Ovary (tissue), 9 donors: Measurements from ENCODE around the gene CEP131. TPM values are rescaled to one million over a fixed set of nuclear protein-coding genes. Genes with fewer than 3 reads are reported as not detected.

Experiments used
- DNase-seq, 5 donors: peaks; one replicate each; pipeline ENCODE4 v3.0.0-alpha.2; 2019 to 2020
- H3K27ac ChIP-seq, 2 donors: fragments of 200-600 bp; one replicate each; pipeline versions ENCODE4 v1.5.1 to v1.8.0; 2019 to 2022
- H3K27me3 ChIP-seq: fragments of 200-600 bp; one replicate; pipeline ENCODE4 v1.8.0; 2022
- H3K36me3 ChIP-seq: fragments of 200-600 bp; sonication (generic); one replicate; pipeline ENCODE4 v1.5.1; 2019
- H3K4me1 ChIP-seq: one replicate; pipeline ENCODE4 v1.8.1; 2013; ENCODE audit warnings: mild to moderate bottlenecking, moderate library complexity; ENCODE audit not compliant: insufficient read depth
- H3K4me3 ChIP-seq: fragments of 200-600 bp; sonication (generic); one replicate; pipeline ENCODE4 v1.5.1; 2017
- H3K9me3 ChIP-seq, 2 donors: fragments of 200-600 bp in 1 of 2; sonication (generic) in 1 of 2; one replicate each; pipeline versions ENCODE4 v1.5.1 to v1.8.1; 2013 to 2019; ENCODE audit warnings: mild to moderate bottlenecking in 1 of 2, moderate library complexity in 1 of 2
- EP300 ChIP-seq: sonication (generic); formaldehyde crosslinking; IDR thresholded peaks from one replicate; pipeline ENCODE4 v1.6.1; 2017; ENCODE audit warnings: antibody characterized with exemption
- POLR2A ChIP-seq: fragments of 450-650 bp; IDR thresholded peaks from one replicate; pipeline ENCODE4 v1.6.1; 2017; ENCODE audit warnings: antibody characterized with exemption, mild to moderate bottlenecking, moderate library complexity
- WGBS, 3 donors: extraction: QIAGEN DNeasy Blood & Tissue Kit in 1 of 3; methylation state at CpG; one replicate each; pipeline versions ENCODE4 v1.1.5 to v1.1.7; 2013 to 2017; 5-methylcytosine and 5-hydroxymethylcytosine counted together
- intact Hi-C, 4 donors: fragments of 100-400 bp; cut with DNase I; formaldehyde crosslinking; loops; one replicate each; pipeline versions ENCODE4 v1.11.0 to v1.15.1; 2022 to 2023
- polyA plus RNA-seq, 2 donors: library from polyadenylated mRNA; stranded (reverse); fragments of 200-250 nt in 1 of 2; fragments of 350-450 nt in 1 of 2; fragmentation: Illumina TruSeq in 1 of 2; extraction: RNeasy Lipid Tissue Mini Kit (QIAGEN cat#74804) in 1 of 2; gene quantifications; one replicate each; pipeline ENCODE4 v1.2.3, GENCODE V29; 2013 to 2014
- total RNA-seq, 7 donors: library from RNA; depleted of rRNA in 2 of 7; stranded (reverse); fragments of >200 nt in 2 of 7; fragmentation: NEBNext Ultra II Directional in 3 of 7; extraction: Animal tissue kit (Norgen Biotek cat#: 25700) in 3 of 7; gene quantifications; one replicate each; pipeline versions ENCODE4 v1.1.0 to v1.2.4, GENCODE V29; 2016 to 2023
- TF ChIP-seq, protein P1 (sequence below), 3 donors: fragments of 450-650 bp in 2 of 3; fragments of 200-600 bp in 1 of 3; IDR thresholded peaks; one replicate each; pipeline versions ENCODE4 v1.5.1 to v1.8.0; 2016 to 2022; ENCODE audit warnings: antibody characterized with exemption in 3 of 3, mild to moderate bottlenecking in 1 of 3
- donor health status: DM: no; HTN: no; CAD: no; lungs with moderate emphysema.
- donor health status: DM: no; HTN: no; CAD: no.
- donor health status: Bipolar disorder and iron deficiency.
- donor health status: DM: yes; HTN: yes; CAD: no.
- donor health status: DM: no; HTN: no; CAD: no.
- donor health status: DM: yes; HTN: yes; CAD: no.

Gene CEP131
- total and polyA plus RNA-seq, 9 donors, result 0.22 to 10.7 (median 8.8) TPM

GRCh38 chr17:81140018-81140417 is 82.7 kb downstream of the CEP131 start:
- Histone ChIP-seq H3K27me3 (no peaks in the 10 kb centered on the region), H3K36me3 (no peaks in the 10 kb centered on the region), H3K4me1 (peaks cover 3% of the 10 kb centered on the region), H3K9me3 (no peaks in the 10 kb centered on the region), H3K4me3 (no peak overlapping the region), H3K27ac (no peak overlapping the region)
- intact Hi-C loops, result loop anchor here in 3 of 4 donors (5.0 to 10.0 kb wide), 4 partner anchors 65 to 102 kb away; partner anchors contain the start of gene CEP131 (in 1 of the 3)
- no peak for DNase-seq
- no peak for TF ChIP-seq POLR2A
- TF ChIP-seq EP300, result no peak
- TF ChIP-seq, protein P1, sequence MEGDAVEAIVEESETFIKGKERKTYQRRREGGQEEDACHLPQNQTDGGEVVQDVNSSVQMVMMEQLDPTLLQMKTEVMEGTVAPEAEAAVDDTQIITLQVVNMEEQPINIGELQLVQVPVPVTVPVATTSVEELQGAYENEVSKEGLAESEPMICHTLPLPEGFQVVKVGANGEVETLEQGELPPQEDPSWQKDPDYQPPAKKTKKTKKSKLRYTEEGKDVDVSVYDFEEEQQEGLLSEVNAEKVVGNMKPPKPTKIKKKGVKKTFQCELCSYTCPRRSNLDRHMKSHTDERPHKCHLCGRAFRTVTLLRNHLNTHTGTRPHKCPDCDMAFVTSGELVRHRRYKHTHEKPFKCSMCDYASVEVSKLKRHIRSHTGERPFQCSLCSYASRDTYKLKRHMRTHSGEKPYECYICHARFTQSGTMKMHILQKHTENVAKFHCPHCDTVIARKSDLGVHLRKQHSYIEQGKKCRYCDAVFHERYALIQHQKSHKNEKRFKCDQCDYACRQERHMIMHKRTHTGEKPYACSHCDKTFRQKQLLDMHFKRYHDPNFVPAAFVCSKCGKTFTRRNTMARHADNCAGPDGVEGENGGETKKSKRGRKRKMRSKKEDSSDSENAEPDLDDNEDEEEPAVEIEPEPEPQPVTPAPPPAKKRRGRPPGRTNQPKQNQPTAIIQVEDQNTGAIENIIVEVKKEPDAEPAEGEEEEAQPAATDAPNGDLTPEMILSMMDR (IDR thresholded peaks at IDR 0.05), result no peak
- 68 to 79% (median 73%) methylated on average over 8 of the region's 8 CpGs for whole genome bisulfite sequencing, 3 donors

Other genes with a start within 250 kb of the CEP131 start
- gene CHMP6, start 231.1 kb downstream of the CEP131 start, total RNA-seq, result 10 to 100 TPM; 18.5 to 29.7 (median 26.5) TPM
- 10 to 100 TPM; 25.6 to 27.5 TPM for gene CHMP6, start 231.1 kb downstream of the CEP131 start, polyA plus RNA-seq
- 10 to 100 TPM; 13.8 to 80.6 (median 30.1) TPM for gene BAIAP2, start 187.8 kb downstream of the CEP131 start, total RNA-seq
- gene BAIAP2, start 187.8 kb downstream of the CEP131 start, polyA plus RNA-seq, result 10 to 100 TPM; 12.0 to 21.5 TPM
- gene PVALEF, start 57.5 kb downstream of the CEP131 start, total RNA-seq, result not detected
- gene PVALEF, start 57.5 kb downstream of the CEP131 start, polyA plus RNA-seq, result not detected
- 1 to 10 TPM in 5 of 7 donors, under 1 TPM in 2; 0.23 to 3.1 (median 1.7) TPM for gene AATK, start 56.7 kb downstream of the CEP131 start, total RNA-seq
- 1 to 10 TPM in 1 of 2 donors, under 1 TPM in 1; 0.33 to 1.5 TPM for gene AATK, start 56.7 kb downstream of the CEP131 start, polyA plus RNA-seq
- 10 to 100 TPM; 15.8 to 30.2 (median 25.3) TPM for gene TEPSIN, start 16.1 kb upstream of the CEP131 start, total RNA-seq
- 10 to 100 TPM in 1 of 2 donors, 1 to 10 TPM in 1; 2.5 to 21.8 TPM for gene TEPSIN, start 16.1 kb upstream of the CEP131 start, polyA plus RNA-seq
- 10 to 100 TPM; 26.6 to 66.3 (median 33.9) TPM for gene NDUFAF8, start 16.4 kb upstream of the CEP131 start, total RNA-seq
- 10 to 100 TPM; 14.6 to 53.4 TPM for gene NDUFAF8, start 16.4 kb upstream of the CEP131 start, polyA plus RNA-seq
- gene SLC38A10, start 72.3 kb upstream of the CEP131 start, total RNA-seq, result 10 to 100 TPM; 46.6 to 75.7 (median 68.8) TPM
- 10 to 100 TPM; 11.5 to 57.7 TPM for gene SLC38A10, start 72.3 kb upstream of the CEP131 start, polyA plus RNA-seq
- 10 to 100 TPM in 6 of 7 donors, 1 to 10 TPM in 1; 7.6 to 31.9 (median 24.2) TPM for gene BAHCC1, start 172.5 kb upstream of the CEP131 start, total RNA-seq
- gene BAHCC1, start 172.5 kb upstream of the CEP131 start, polyA plus RNA-seq, result 10 to 100 TPM in 1 of 2 donors, 1 to 10 TPM in 1; 1.9 to 16.0 TPM